GM23248 (cell line): ENCODE results near the gene GSTP1.

ENCODE experiments used
- EZH2 ChIP-seq: fragments of 200-600 bp; sonication (generic); IDR thresholded peaks from 2 replicates; pipeline ENCODE4 v1.6.1; 2018; ENCODE audit warnings: antibody characterized with exemption, mild to moderate bottlenecking; ENCODE audit not compliant: insufficient read depth, poor library complexity, severe bottlenecking
- EZH2phosphoT487 ChIP-seq: fragments of 200-600 bp; sonication (generic); IDR thresholded peaks from 2 replicates; pipeline ENCODE4 v1.6.1; 2018; ENCODE audit warnings: antibody characterized with exemption, moderate library complexity, mild to moderate bottlenecking, low read depth; ENCODE audit not compliant: insufficient read depth

DNA sequence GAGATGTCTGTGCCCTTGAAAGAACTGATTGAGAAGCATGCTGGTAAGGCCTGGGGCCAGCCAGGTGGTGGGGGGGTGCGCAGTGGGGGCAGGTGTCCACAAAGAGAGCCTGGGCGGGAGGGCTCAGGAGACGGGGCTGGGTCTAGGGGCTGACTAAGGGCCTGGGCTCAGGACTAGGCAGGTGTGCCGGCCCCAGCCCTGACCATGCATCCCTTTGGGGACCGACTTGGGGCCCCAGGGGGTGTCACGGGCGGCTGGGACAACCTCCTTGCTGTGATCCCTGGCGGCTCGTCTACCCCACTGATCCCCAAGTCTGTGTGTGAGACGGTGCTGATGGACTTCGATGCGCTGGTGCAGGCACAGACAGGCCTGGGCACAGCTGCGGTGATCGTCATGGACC, 27.6 kb downstream of the GSTP1 start:
- TF ChIP-seq EZH2phosphoT487 (no peak), EZH2 (no peak)
